Measurements from ENCODE around the gene FANCB. TPM values are rescaled to one million over a fixed set of nuclear protein-coding genes. Genes with fewer than 3 reads are reported as not detected.

FANCB gene
- total RNA-seq, 3 donors from 2014 or later: 1.3 to 2.9 (median 2.2) TPM

DNA sequence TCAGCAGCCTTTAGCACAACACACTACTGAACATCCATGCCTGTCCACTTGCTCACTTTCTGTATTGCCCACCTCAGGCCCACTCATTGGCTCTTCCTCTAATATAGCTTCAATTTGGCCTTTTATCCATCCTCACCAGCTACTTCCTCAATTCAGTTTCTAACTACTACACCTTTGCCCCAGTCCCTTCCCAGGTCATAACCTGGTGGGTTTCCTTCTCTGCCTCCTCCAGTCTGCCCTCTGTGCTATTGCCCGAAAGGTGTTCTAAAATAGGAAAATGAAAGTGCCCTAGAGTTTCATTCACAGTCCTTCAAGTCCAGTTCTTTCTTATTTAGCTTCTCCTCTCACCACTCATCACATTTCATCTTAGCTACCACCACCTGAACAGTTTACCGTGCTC lies 23.4 kb upstream of the FANCB start:
- no peaks in the 10 kb centered on the region for H3K36me3 ChIP-seq (ENCODE audit: low read depth)
- H3K4me1 ChIP-seq (ENCODE audit: low read depth): no peaks in the 10 kb centered on the region
- no peak for DNase-seq
- no peak overlapping the region for H3K4me3 ChIP-seq
- intact Hi-C loops (cut with DNase I, micrococcal nuclease): no loop called here
- no peaks in the 10 kb centered on the region for H3K9me3 ChIP-seq
- TF ChIP-seq CTCF (IDR thresholded peaks at IDR 0.05): no peak
- no peak for ATAC-seq

GRCh38 chrX:14886252-14886651 lies 13.4 kb upstream of the FANCB start:
- Histone ChIP-seq H3K4me3 (no peak overlapping the region), H3K9me3 (no peaks in the 10 kb centered on the region), H3K36me3 (ENCODE audit: low read depth) (no peaks in the 10 kb centered on the region), H3K4me1 (ENCODE audit: low read depth) (no peaks in the 10 kb centered on the region)
- intact Hi-C loops (cut with DNase I, micrococcal nuclease): no loop called here
- DNase-seq (no peak), ATAC-seq (no peak)
- no peak for TF ChIP-seq CTCF (IDR thresholded peaks at IDR 0.05)

- DNase-seq (no peak), ATAC-seq (no peak)
- no peaks in the 10 kb centered on the region for H3K36me3 ChIP-seq (ENCODE audit: low read depth)
- no peak overlapping the region for H3K4me3 ChIP-seq
- no peaks in the 10 kb centered on the region for H3K9me3 ChIP-seq
- TF ChIP-seq CTCF (IDR thresholded peaks at IDR 0.05): no peak
- no peaks in the 10 kb centered on the region for H3K4me1 ChIP-seq (ENCODE audit: low read depth)
- intact Hi-C loops (cut with DNase I, micrococcal nuclease): no loop called here
Observed at GRCh38 chrX:14884714-14885113, 11.8 kb upstream of the FANCB start.

- no peak for TF ChIP-seq CTCF (IDR thresholded peaks at IDR 0.05)
- no peaks in the 10 kb centered on the region for H3K9me3 ChIP-seq
- ATAC-seq: no peak
- no peak overlapping the region for H3K4me3 ChIP-seq
- H3K4me1 ChIP-seq (ENCODE audit: low read depth): no peaks in the 10 kb centered on the region
- DNase-seq: no peak
- no peaks in the 10 kb centered on the region for H3K36me3 ChIP-seq (ENCODE audit: low read depth)
- intact Hi-C loops (cut with DNase I, micrococcal nuclease): no loop called here
Observed at GRCh38 chrX:14883826-14884225, 11.0 kb upstream of the FANCB start.

DNA sequence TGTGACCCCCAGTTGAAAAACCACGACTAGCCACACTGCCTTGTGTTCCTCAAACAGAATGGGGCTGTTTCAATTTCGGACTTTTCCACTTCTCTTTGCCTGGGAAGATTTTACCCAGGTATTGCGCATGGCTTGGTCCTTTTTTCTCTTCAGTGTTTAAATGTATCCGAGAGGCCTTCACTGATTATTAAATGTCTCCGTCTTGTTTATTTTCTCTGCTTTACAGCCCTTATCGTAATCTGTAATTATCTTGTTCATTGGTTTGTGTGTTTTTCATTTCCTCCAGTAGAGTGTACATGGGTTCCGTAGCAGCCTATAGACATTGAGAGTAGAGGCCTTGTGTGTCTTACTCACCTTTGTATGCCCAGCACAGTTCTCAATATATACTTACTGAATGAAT lies 2.8 kb upstream of the FANCB start:
- intact Hi-C loops (cut with DNase I, micrococcal nuclease): no loop called here
- TF ChIP-seq CTCF (IDR thresholded peaks at IDR 0.05): no peak
- Histone ChIP-seq H3K4me1 (ENCODE audit: low read depth) (no peaks in the 10 kb centered on the region), H3K9me3 (no peaks in the 10 kb centered on the region), H3K4me3 (no peak overlapping the region), H3K36me3 (ENCODE audit: low read depth) (no peaks in the 10 kb centered on the region)
- DNase-seq: no peak
- ATAC-seq: no peak

DNA sequence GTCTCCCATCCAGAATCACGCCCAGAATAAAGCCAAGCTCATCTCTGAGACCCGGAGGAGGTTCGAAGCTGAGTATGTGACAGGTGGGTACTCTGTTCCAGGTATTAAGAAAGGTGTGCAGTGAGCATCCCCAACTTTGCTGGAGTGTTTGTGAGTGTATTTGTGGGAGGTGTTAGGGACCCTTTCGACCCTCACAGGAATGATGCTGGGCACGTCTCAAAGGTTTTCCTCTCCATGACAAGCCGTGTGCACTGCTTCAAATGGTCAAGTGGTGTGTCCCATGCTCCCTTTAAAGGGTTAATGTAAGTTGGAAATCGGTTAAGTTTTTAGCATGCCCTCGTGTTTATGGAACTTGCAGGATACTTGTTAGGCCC lies 794 bp upstream of the FANCB start:
- no peak for ATAC-seq
- Histone ChIP-seq H3K36me3 (ENCODE audit: low read depth) (no peaks in the 10 kb centered on the region), H3K4me3 (peak overlapping the region; percentile 42), H3K9me3 (no peaks in the 10 kb centered on the region), H3K4me1 (ENCODE audit: low read depth) (no peaks in the 10 kb centered on the region)
- no peak for TF ChIP-seq CTCF (IDR thresholded peaks at IDR 0.05)
- intact Hi-C loops (cut with DNase I, micrococcal nuclease): no loop called here
- peak in 1 of 3 donors; percentile 2 for DNase-seq

Measured in mucosa of descending colon (tissue), 3 donors.